ENCODE data around the gene BRD3. TPM values are rescaled to one million over a fixed set of nuclear protein-coding genes. Genes with fewer than 3 reads are reported as not detected.

BRD3 gene
- total RNA-seq, 2 experiments from 2014 or later, result 32.7 to 37.7 TPM

DNA sequence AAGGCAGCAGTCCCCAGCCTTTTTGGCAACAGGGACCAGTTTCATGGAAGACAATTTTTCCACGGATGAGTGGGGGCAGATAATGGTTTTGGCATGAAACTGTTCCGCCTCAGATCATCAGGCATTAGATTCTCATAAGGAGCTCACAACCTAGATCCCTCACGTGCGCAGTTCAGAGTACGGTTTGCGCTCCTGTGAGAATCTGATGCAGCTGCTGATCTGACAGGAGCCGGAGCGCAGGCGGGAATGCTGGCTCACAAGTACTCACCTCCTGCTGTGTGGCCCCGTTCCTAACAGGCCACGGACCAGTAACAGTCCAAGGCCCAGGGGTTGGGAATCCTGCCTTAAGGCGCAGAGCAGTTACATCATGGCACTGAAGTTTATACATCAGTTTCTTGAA is 3.3 kb upstream of the BRD3 start:
- H3K4me3 Mint-ChIP-seq, result no peak overlapping the region
- ChIA-PET CTCF (no interaction called here), POLR2A (no interaction called here)
- peaks cover 2% of the 10 kb centered on the region for H3K9me3 Mint-ChIP-seq
- peaks cover 7% of the 10 kb centered on the region for H3K4me1 Mint-ChIP-seq (ENCODE audit: low read depth)
- intact Hi-C loops (cut with micrococcal nuclease), result no loop called here
- no peaks in the 10 kb centered on the region for H3K36me3 Mint-ChIP-seq (ENCODE audit: low read depth)
- peaks cover 19% of the 10 kb centered on the region for H3K27me3 Mint-ChIP-seq
- no peak for ATAC-seq
- no peak overlapping the region for H3K27ac Mint-ChIP-seq
- DNase-seq, result no peak
- TF ChIP-seq, protein P1, sequence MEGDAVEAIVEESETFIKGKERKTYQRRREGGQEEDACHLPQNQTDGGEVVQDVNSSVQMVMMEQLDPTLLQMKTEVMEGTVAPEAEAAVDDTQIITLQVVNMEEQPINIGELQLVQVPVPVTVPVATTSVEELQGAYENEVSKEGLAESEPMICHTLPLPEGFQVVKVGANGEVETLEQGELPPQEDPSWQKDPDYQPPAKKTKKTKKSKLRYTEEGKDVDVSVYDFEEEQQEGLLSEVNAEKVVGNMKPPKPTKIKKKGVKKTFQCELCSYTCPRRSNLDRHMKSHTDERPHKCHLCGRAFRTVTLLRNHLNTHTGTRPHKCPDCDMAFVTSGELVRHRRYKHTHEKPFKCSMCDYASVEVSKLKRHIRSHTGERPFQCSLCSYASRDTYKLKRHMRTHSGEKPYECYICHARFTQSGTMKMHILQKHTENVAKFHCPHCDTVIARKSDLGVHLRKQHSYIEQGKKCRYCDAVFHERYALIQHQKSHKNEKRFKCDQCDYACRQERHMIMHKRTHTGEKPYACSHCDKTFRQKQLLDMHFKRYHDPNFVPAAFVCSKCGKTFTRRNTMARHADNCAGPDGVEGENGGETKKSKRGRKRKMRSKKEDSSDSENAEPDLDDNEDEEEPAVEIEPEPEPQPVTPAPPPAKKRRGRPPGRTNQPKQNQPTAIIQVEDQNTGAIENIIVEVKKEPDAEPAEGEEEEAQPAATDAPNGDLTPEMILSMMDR (IDR thresholded peaks at IDR 0.05), result no peak

DNA sequence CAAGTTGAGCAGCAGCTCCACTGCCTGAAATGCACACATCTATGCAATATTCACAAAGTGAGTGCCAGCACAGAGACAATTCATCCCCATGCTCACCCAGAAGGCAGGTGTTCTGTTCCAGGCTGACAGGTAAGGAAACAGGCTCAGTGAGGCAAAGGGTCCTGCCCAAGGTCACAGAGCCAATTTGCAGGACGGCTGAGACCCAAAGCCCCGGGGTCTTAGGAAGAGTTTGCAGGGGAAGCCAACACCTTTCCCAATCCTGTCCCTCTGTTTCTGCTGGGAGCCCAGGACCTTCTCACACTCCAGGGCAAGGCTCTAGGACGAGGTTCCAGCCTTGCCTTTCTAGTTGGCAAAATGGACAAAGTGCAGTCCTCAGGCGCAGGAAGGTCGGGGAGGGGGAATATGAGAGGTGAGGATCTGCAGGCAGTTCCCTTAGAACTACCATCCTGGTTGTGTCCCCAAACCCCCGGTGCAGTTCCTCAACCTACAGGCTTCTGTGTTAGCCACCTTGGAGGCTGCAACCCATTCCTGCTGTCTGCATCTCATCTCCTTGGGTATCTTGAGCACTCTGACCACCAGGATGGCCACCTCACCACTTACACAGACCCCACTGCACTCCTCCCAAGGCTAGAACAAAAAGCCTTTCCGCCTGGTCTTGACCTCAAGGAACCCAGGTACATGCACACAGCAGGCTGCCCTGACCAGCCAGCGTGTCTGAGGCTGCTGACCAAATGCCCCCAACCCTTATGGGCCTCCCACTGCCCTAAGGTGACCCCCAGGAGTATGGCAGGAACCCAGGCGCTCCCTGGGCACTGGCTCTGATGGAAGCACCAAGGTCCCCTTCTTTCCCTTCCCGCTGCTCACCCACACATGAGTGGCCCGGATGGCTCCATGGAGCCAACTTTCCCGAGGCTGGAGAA is 1.9 kb upstream of the BRD3 start:
- intact Hi-C loops (cut with micrococcal nuclease), result loop anchor here (5.0 kb wide), 1 partner anchor 42 kb away; the partner anchor contains the start of gene BRD3OS
- Mint-ChIP-seq H3K27ac (no peak overlapping the region), H3K4me3 (peak overlapping the region; percentile 79), H3K36me3 (ENCODE audit: low read depth) (no peaks in the 10 kb centered on the region), H3K9me3 (peaks cover under 1% of the 10 kb centered on the region), H3K27me3 (peaks cover 18% of the 10 kb centered on the region), H3K4me1 (ENCODE audit: low read depth) (peaks cover 19% of the 10 kb centered on the region)
- DNase-seq, result no peak
- POLR2A ChIA-PET, result no interaction called here
- ATAC-seq, result no peak
- CTCF ChIA-PET, result interaction anchor here (1.6 kb wide), 1 partner anchor 29 kb away, joined by 4 read pairs; no protein-coding TSS in a partner anchor
- TF ChIP-seq, protein P1 (IDR thresholded peaks at IDR 0.05), result no peak

- Mint-ChIP-seq H3K9me3 (no peaks in the 10 kb centered on the region), H3K27me3 (peaks cover 17% of the 10 kb centered on the region), H3K27ac (peak overlapping the region; percentile 88), H3K36me3 (ENCODE audit: low read depth) (no peaks in the 10 kb centered on the region), H3K4me3 (peak overlapping the region; percentile 79), H3K4me1 (ENCODE audit: low read depth) (peaks cover 21% of the 10 kb centered on the region)
- CTCF ChIA-PET, result interaction anchor here (0.6 to 1.6 kb wide), 2 partner anchors 30 to 56 kb away, joined by 3 to 4 read pairs; no protein-coding TSS in a partner anchor
- intact Hi-C loops (cut with micrococcal nuclease), result loop anchor here (5.0 kb wide), 1 partner anchor 42 kb away; the partner anchor contains the start of gene BRD3OS
- DNase-seq (peak; percentile 43), ATAC-seq (peak; percentile 0)
- TF ChIP-seq, protein P1 (IDR thresholded peaks at IDR 0.05), result no peak
- POLR2A ChIA-PET, result interaction anchor here (1.1 kb wide), 1 partner anchor 13 kb away, joined by 3 read pairs; no protein-coding TSS in a partner anchor
Observed at GRCh38 chr9:134068744-134069479, 1.1 kb upstream of the BRD3 start.

DNA sequence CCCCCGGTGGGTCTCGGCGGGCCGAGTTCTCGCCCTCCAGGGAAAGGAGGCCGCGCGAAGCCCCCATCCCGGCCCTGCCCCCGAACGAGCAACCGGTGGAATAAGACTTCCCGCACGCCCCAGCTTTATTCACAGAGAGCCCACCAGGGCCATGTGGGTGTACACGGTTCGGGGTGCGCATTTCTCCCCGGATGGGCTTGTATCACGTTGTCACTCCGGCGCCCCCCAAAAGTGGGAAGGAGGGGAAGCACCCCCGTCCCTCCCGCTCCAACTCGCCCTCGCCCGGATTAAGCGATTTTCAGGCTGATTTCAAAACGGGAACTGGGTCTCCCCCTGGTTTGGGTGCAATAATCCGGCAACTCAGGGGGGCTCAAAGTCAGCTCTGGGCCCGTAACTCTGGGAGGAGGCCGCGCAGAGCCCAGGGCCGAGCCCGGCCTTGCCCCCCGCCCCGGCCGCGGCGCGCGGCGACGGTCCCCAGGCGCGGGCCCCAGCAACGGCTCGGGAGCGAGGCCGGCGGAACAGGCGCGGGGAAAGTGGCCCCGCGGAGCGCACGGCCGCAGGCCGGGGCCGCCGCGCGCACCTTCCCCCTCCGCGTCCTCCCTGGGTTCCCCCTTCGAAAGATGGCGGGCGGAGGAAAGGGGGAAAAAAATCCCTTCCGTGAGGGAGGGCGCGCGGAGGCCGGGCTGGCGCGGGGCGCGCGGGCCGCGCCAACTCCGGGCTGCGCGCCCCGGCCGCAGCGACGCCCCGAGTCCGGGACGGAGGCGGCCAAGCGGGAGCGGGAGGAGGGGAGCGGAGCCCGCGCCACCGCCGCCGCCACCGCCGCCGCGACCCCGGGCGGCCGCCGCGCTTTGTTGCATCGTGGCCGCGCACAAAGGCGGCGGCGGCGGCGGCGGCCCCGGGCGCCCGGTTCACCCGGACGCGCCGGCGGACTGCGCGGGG is 644 bp downstream of the BRD3 start:
- Mint-ChIP-seq H3K4me1 (ENCODE audit: low read depth) (peaks cover 33% of the 10 kb centered on the region), H3K27ac (peak overlapping the region; percentile 95), H3K4me3 (peak overlapping the region; percentile 89), H3K36me3 (ENCODE audit: low read depth) (peaks cover 1% of the 10 kb centered on the region), H3K27me3 (peaks cover 14% of the 10 kb centered on the region), H3K9me3 (no peaks in the 10 kb centered on the region)
- DNase-seq, result peak; percentile 59
- intact Hi-C loops (cut with micrococcal nuclease), result loop anchor here (5.0 kb wide), 1 partner anchor 40 kb away; the partner anchor contains the start of gene BRD3OS
- TF ChIP-seq, protein P1 (IDR thresholded peaks at IDR 0.05), result no peak
- ATAC-seq, result peak; percentile 4
- ChIA-PET POLR2A (interaction anchor here (0.8 to 2.2 kb wide), 3 partner anchors 40 to 97 kb away, joined by 3 to 20 read pairs (median 9); partner anchors contain the start of gene RNU6ATAC), CTCF (interaction anchor here (1.6 to 1.8 kb wide), 2 partner anchors 31 to 285 kb away, joined by 5 to 7 read pairs; no protein-coding TSS in a partner anchor)

Measured in activated CD8-positive, alpha-beta T cell treated with anti-CD3 and anti-CD28 coated beads for 36 hours (primary cell).